HEK293T (cell line): ENCODE data around the gene SH2D3A.
A peak's percentile ranks its signal among the peaks of the same experiment; 100 is the strongest.

Source experiments
- CTCF ChIA-PET: fragments of 350-600 bp; formaldehyde crosslinking; extraction: SDS; loops from one replicate; lab custom pipeline; 2021; ENCODE audit warnings: antibody characterized with exemption, inconsistent platforms; lab: Yijun Ruan, JAX
- POLR2A ChIA-PET: fragments of 350-600 bp; formaldehyde crosslinking; extraction: SDS; loops from one replicate; lab custom pipeline; 2020; ENCODE audit warnings: antibody characterized with exemption, inconsistent platforms; lab: Yijun Ruan, JAX
- DNase-seq: peaks from one replicate; pipeline ENCODE4 v3.0.0; 2012; ENCODE audit warnings: mixed read lengths; ENCODE audit errors: extremely low spot score
- ARNT ChIP-seq: fragments of 450-650 bp; IDR thresholded peaks from 2 replicates; pipeline ENCODE4 v1.6.1; 2017; ENCODE audit warnings: mild to moderate bottlenecking
- BHLHE40 ChIP-seq: fragments of 450-650 bp; IDR thresholded peaks from 2 replicates; pipeline ENCODE4 v1.6.1; 2016; ENCODE audit warnings: mild to moderate bottlenecking, moderate library complexity, borderline replicate concordance
- CTBP1 ChIP-seq: fragments of 450-650 bp; IDR thresholded peaks from 2 replicates; pipeline ENCODE4 v1.6.1; 2016; ENCODE audit warnings: borderline replicate concordance
- ELF4 ChIP-seq: fragments of 450-650 bp; IDR thresholded peaks from 2 replicates; pipeline ENCODE4 v1.6.1; 2017; ENCODE audit warnings: antibody characterized with exemption
- FOXA1 ChIP-seq: fragments of 450-650 bp; IDR thresholded peaks from 2 replicates; pipeline ENCODE4 v1.6.1; 2016; ENCODE audit warnings: mild to moderate bottlenecking
- FOXK2 ChIP-seq: fragments of 450-650 bp; IDR thresholded peaks from 2 replicates; pipeline ENCODE4 v1.6.1; 2016; ENCODE audit warnings: mild to moderate bottlenecking
- FOXM1 ChIP-seq: fragments of 450-650 bp; IDR thresholded peaks from 2 replicates; pipeline ENCODE4 v1.6.1; 2017; ENCODE audit warnings: mild to moderate bottlenecking, borderline replicate concordance
- HDGF ChIP-seq: fragments of 450-650 bp; IDR thresholded peaks from 2 replicates; pipeline ENCODE4 v1.6.1; 2017; ENCODE audit warnings: antibody characterized with exemption, borderline replicate concordance
- L3MBTL2 ChIP-seq: fragments of 450-650 bp; conservative IDR thresholded peaks from 2 replicates; pipeline ENCODE4 v1.6.1; 2016; ENCODE audit warnings: mild to moderate bottlenecking
- LEF1 ChIP-seq: fragments of 450-650 bp; IDR thresholded peaks from 2 replicates; pipeline ENCODE4 v1.6.1; 2017; ENCODE audit warnings: mild to moderate bottlenecking, borderline replicate concordance
- NFRKB ChIP-seq: fragments of 450-650 bp; IDR thresholded peaks from 2 replicates; pipeline ENCODE4 v1.6.1; 2016; ENCODE audit warnings: mild to moderate bottlenecking, moderate library complexity
- PKNOX1 ChIP-seq: fragments of 450-650 bp; IDR thresholded peaks from 2 replicates; pipeline ENCODE4 v1.6.1; 2016
- SP1 ChIP-seq: fragments of 450-650 bp; IDR thresholded peaks from 2 replicates; pipeline ENCODE4 v1.6.1; 2017
- SUZ12 ChIP-seq: fragments of 450-650 bp; IDR thresholded peaks from 2 replicates; pipeline ENCODE4 v1.6.1; 2016; ENCODE audit warnings: mild to moderate bottlenecking
- TARDBP ChIP-seq: fragments of 450-650 bp; IDR thresholded peaks from 2 replicates; pipeline ENCODE4 v1.6.1; 2016
- ZNF384 ChIP-seq: fragments of 450-650 bp; IDR thresholded peaks from 2 replicates; pipeline ENCODE4 v1.6.1; 2016

SH2D3A gene

GRCh38 chr19:6720369-6721137, 46.7 kb downstream of the SH2D3A start, which contains the start of gene C3:
Gene C3 (minus strand): TSS chr19:6720650. CDS start chr19:6720589, 61 bp downstream.
- POLR2A ChIA-PET = no interaction called here
- CTCF ChIA-PET = no interaction called here
- no peak for TF ChIP-seq CTBP1
- TF ChIP-seq L3MBTL2 = no peak
- no peak for TF ChIP-seq TARDBP
- no peak for TF ChIP-seq FOXK2
- no peak for TF ChIP-seq NFRKB
- TF ChIP-seq LEF1 = no peak
- TF ChIP-seq BHLHE40 = no peak
- TF ChIP-seq HDGF = no peak
- TF ChIP-seq ZNF384 = no peak
- no peak for TF ChIP-seq SUZ12
- TF ChIP-seq FOXA1 = no peak
- TF ChIP-seq PKNOX1 = no peak
- TF ChIP-seq ELF4 = no peak
- TF ChIP-seq FOXM1 = no peak
- no peak for TF ChIP-seq ARNT
- no peak for TF ChIP-seq SP1
- no peak for DNase-seq

GRCh38 chr19:6719992-6720368, 47.3 kb downstream of the SH2D3A start:
- ChIA-PET CTCF (no interaction called here), POLR2A (no interaction called here)
- TF ChIP-seq PKNOX1 = no peak
- TF ChIP-seq LEF1 = no peak
- TF ChIP-seq CTBP1 = no peak
- TF ChIP-seq SUZ12 = no peak
- no peak for TF ChIP-seq FOXA1
- no peak for TF ChIP-seq ARNT
- no peak for TF ChIP-seq TARDBP
- TF ChIP-seq L3MBTL2 = no peak
- no peak for DNase-seq

- no peak for TF ChIP-seq HDGF
- no peak for TF ChIP-seq SP1
- TF ChIP-seq ZNF384 = no peak
- TF ChIP-seq BHLHE40 = no peak
- no peak for TF ChIP-seq FOXA1
- no peak for TF ChIP-seq NFRKB
- TF ChIP-seq SUZ12 = no peak
- no peak for TF ChIP-seq L3MBTL2
- no peak for TF ChIP-seq TARDBP
- no peak for TF ChIP-seq ARNT
- no peak for TF ChIP-seq FOXM1
- no peak for TF ChIP-seq FOXK2
- TF ChIP-seq CTBP1 = no peak
- TF ChIP-seq ELF4 = no peak
- ChIA-PET CTCF (no interaction called here), POLR2A (no interaction called here)
- no peak for DNase-seq
Observed at GRCh38 chr19:6719540-6719861, 47.7 kb downstream of the SH2D3A start.

- POLR2A ChIA-PET = no interaction called here
Observed at GRCh38 chr19:6718741-6719539, 48.3 kb downstream of the SH2D3A start.

GRCh38 chr19:6718111-6718740, 49.0 kb downstream of the SH2D3A start:
- TF ChIP-seq CTBP1 = no peak
- no peak for TF ChIP-seq PKNOX1
- TF ChIP-seq SUZ12 = no peak
- no peak for TF ChIP-seq LEF1
- no peak for TF ChIP-seq FOXA1
- no peak for TF ChIP-seq SP1
- TF ChIP-seq ARNT = no peak
- no peak for TF ChIP-seq FOXM1
- TF ChIP-seq L3MBTL2 = no peak
- TF ChIP-seq HDGF = no peak
- TF ChIP-seq NFRKB = no peak
- no peak for TF ChIP-seq ZNF384
- TF ChIP-seq BHLHE40 = no peak
- no peak for TF ChIP-seq FOXK2
- TF ChIP-seq TARDBP = no peak
- TF ChIP-seq ELF4 = no peak
- POLR2A ChIA-PET = no interaction called here
- CTCF ChIA-PET = no interaction called here
- no peak for DNase-seq

More at GRCh38 chr19:6718741-6719539, 48.3 kb downstream of the SH2D3A start:
- CTCF ChIA-PET = no interaction called here
- peak; percentile 96 for DNase-seq
- TF ChIP-seq SP1 = peak; percentile 38
- no peak for TF ChIP-seq BHLHE40
